Keratinocyte (primary cell): ENCODE measurements around the gene CUEDC1.

Experiments used
- CTCF ChIP-seq, 3 experiments: IDR thresholded peaks in 1 of 3; conservative IDR thresholded peaks in 1 of 3; optimal IDR thresholded peaks in 1 of 3; 2 replicates in 2 of 3; 3 replicates in 1 of 3; pipeline versions ENCODE3 to v1.5.1; 2011; ENCODE audit warnings: low read length in 3 of 3, mild to moderate bottlenecking in 3 of 3, moderate library complexity in 2 of 3, control low read depth in 1 of 3, inconsistent platforms in 1 of 3; ENCODE audit not compliant: insufficient read depth in 2 of 3; ENCODE audit errors: extremely low read depth in 1 of 3
- EZH2 ChIP-seq: IDR thresholded peaks from one replicate; pipeline ENCODE4 v1.6.1; 2012; ENCODE audit warnings: inconsistent platforms, mild to moderate bottlenecking, low read length, moderate library complexity

- TF ChIP-seq CTCF (optimal IDR thresholded peaks at IDR 0.05 in 1 of 3, IDR thresholded peaks at IDR 0.05 in 1 of 3, conservative IDR thresholded peaks at IDR 0.05 in 1 of 3; ENCODE audit: extremely low read depth in 1 of 3, insufficient read depth in 2 of 3, low read length in 3 of 3) (peak; percentile 73 to 86 (median 78)), EZH2 (no peak)
Observed at GRCh38 chr17:57995076-57995956, 40.1 kb upstream of the CUEDC1 start.
